Measurements from ENCODE around the gene RPA1.

The RPA1 gene

GRCh38 chr17:1872976-1873375, 43.2 kb downstream of the RPA1 start:
- Histone ChIP-seq H2BK5ac (ENCODE audit: low read length) (no peak overlapping the region), H4K8ac (ENCODE audit: low read depth, low read length) (no peak overlapping the region), H3K4ac (ENCODE audit: low read length) (no peak overlapping the region), H3K4me1 (ENCODE audit: control insufficient read depth in 2 of 2, insufficient read depth in 1 of 2, low read depth in 1 of 2, low read length in 2 of 2) (no peaks in the 10 kb centered on the region), H2BK15ac (ENCODE audit: low read length) (no peak overlapping the region), H4K91ac (ENCODE audit: low read depth, low read length, poor library complexity) (no peak overlapping the region), H3K4me2 (ENCODE audit: insufficient read depth, low read length, poor library complexity, severe bottlenecking) (no peak overlapping the region), H3K27me3 (ENCODE audit: control insufficient read depth in 3 of 3, insufficient read depth in 3 of 3, low read depth in 1 of 3, low read length in 3 of 3) (no peaks in the 10 kb centered on the region), H3K23ac (ENCODE audit: low read depth, low read length, poor library complexity) (no peak overlapping the region), H3K9ac (ENCODE audit: low read depth, low read length, poor library complexity) (no peak overlapping the region), H3K36me3 (replicated peaks in 1 of 2; ENCODE audit: control insufficient read depth in 2 of 2, insufficient read depth in 2 of 2, low read length in 2 of 2) (peaks cover 27 to 97% of the 10 kb centered on the region in 2 donors), H2BK120ac (ENCODE audit: low read depth, low read length) (no peak overlapping the region), H2AFZ (ENCODE audit: low read length) (no peak overlapping the region), H2AK5ac (ENCODE audit: low read depth, low read length) (no peak overlapping the region), H3K79me1 (ENCODE audit: low read depth, low read length) (peaks cover 2% of the 10 kb centered on the region), H3K9me3 (replicated peaks in 1 of 2; ENCODE audit: control insufficient read depth in 2 of 2, insufficient read depth in 1 of 2, low read depth in 1 of 2, low read length in 2 of 2) (no peaks in the 10 kb centered on the region), H3K14ac (ENCODE audit: low read length) (no peak overlapping the region), H3K4me3 (ENCODE audit: low read length in 2 of 2) (no peak overlapping the region), H2BK12ac (ENCODE audit: low read length) (no peak overlapping the region), H3K27ac (replicated peaks; ENCODE audit: low read length) (no peak overlapping the region), H3K18ac (ENCODE audit: low read length) (no peak overlapping the region)
- no peak for DNase-seq (ENCODE audit: low spot score)
- WGBS, 2 donors (ENCODE audit: extremely low coverage in 2 of 2, insufficient read length in 2 of 2, insufficient replicate concordance in 1 of 2), result no CpG with 5 or more reads among the region's 4 CpGs

DNA sequence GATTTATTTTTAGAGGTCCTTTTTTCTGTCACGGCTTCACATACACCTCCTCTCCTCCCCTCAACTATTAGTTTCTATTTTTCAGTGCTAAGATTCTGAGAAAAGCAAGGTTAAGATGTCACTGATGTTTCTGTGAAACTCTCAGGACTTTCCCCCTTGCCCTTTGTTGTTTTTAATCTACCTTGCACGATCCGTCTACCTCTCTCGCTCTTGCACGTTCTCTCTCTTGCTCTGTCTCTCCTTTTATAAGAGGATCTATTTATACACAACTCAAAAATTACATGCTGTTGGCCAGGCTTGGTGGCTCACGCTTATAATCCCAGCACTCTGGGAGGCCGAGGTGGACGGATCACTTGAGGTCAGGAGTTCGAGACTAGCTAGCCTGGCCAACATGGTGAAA, 43.6 kb downstream of the RPA1 start:
- Histone ChIP-seq H3K4ac (ENCODE audit: low read length) (no peak overlapping the region), H4K8ac (ENCODE audit: low read depth, low read length) (no peak overlapping the region), H3K9me3 (replicated peaks in 1 of 2; ENCODE audit: control insufficient read depth in 2 of 2, insufficient read depth in 1 of 2, low read depth in 1 of 2, low read length in 2 of 2) (no peaks in the 10 kb centered on the region), H3K4me1 (ENCODE audit: control insufficient read depth in 2 of 2, insufficient read depth in 1 of 2, low read depth in 1 of 2, low read length in 2 of 2) (no peaks in the 10 kb centered on the region), H3K14ac (ENCODE audit: low read length) (no peak overlapping the region), H2BK12ac (ENCODE audit: low read length) (no peak overlapping the region), H3K4me2 (ENCODE audit: insufficient read depth, low read length, poor library complexity, severe bottlenecking) (no peak overlapping the region), H3K36me3 (replicated peaks in 1 of 2; ENCODE audit: control insufficient read depth in 2 of 2, insufficient read depth in 2 of 2, low read length in 2 of 2) (peaks cover 29 to 97% of the 10 kb centered on the region in 2 donors), H3K18ac (ENCODE audit: low read length) (no peak overlapping the region), H2AFZ (ENCODE audit: low read length) (no peak overlapping the region), H3K27me3 (ENCODE audit: control insufficient read depth in 3 of 3, insufficient read depth in 3 of 3, low read depth in 1 of 3, low read length in 3 of 3) (no peaks in the 10 kb centered on the region), H3K4me3 (ENCODE audit: low read length in 2 of 2) (no peak overlapping the region), H3K79me1 (ENCODE audit: low read depth, low read length) (peaks cover 2% of the 10 kb centered on the region), H2BK15ac (ENCODE audit: low read length) (no peak overlapping the region), H3K27ac (replicated peaks; ENCODE audit: low read length) (no peak overlapping the region), H2BK5ac (ENCODE audit: low read length) (no peak overlapping the region), H3K9ac (ENCODE audit: low read depth, low read length, poor library complexity) (no peak overlapping the region), H3K23ac (ENCODE audit: low read depth, low read length, poor library complexity) (no peak overlapping the region), H2AK5ac (ENCODE audit: low read depth, low read length) (no peak overlapping the region), H2BK120ac (ENCODE audit: low read depth, low read length) (no peak overlapping the region), H4K91ac (ENCODE audit: low read depth, low read length, poor library complexity) (no peak overlapping the region)
- WGBS, 2 donors (ENCODE audit: extremely low coverage in 2 of 2, insufficient read length in 2 of 2, insufficient replicate concordance in 1 of 2), result no CpG with 5 or more reads among the region's 9 CpGs
- DNase-seq (ENCODE audit: low spot score), result no peak

GRCh38 chr17:1875597-1875996, 45.8 kb downstream of the RPA1 start:
- H2AK5ac ChIP-seq (ENCODE audit: low read depth, low read length), result no peak overlapping the region
- H3K4me3 ChIP-seq (ENCODE audit: low read length in 2 of 2), result no peak overlapping the region
- H3K4me2 ChIP-seq (ENCODE audit: insufficient read depth, low read length, poor library complexity, severe bottlenecking), result no peak overlapping the region
- H3K36me3 ChIP-seq (replicated peaks in 1 of 2; ENCODE audit: control insufficient read depth in 2 of 2, insufficient read depth in 2 of 2, low read length in 2 of 2), result peaks cover 37 to 99% of the 10 kb centered on the region in 2 donors
- H3K4me1 ChIP-seq (ENCODE audit: control insufficient read depth in 2 of 2, insufficient read depth in 1 of 2, low read depth in 1 of 2, low read length in 2 of 2), result peaks cover 0 to 14% of the 10 kb centered on the region in 2 donors
- WGBS, 2 donors (ENCODE audit: extremely low coverage in 2 of 2, insufficient read length in 2 of 2, insufficient replicate concordance in 1 of 2), result no CpG with 5 or more reads among the region's 4 CpGs
- H2BK120ac ChIP-seq (ENCODE audit: low read depth, low read length), result no peak overlapping the region
- H4K8ac ChIP-seq (ENCODE audit: low read depth, low read length), result no peak overlapping the region
- peaks cover 2% of the 10 kb centered on the region for H3K79me1 ChIP-seq (ENCODE audit: low read depth, low read length)
- H3K9ac ChIP-seq (ENCODE audit: low read depth, low read length, poor library complexity), result no peak overlapping the region
- H2BK12ac ChIP-seq (ENCODE audit: low read length), result no peak overlapping the region
- no peak overlapping the region for H3K23ac ChIP-seq (ENCODE audit: low read depth, low read length, poor library complexity)
- no peaks in the 10 kb centered on the region for H3K27me3 ChIP-seq (ENCODE audit: control insufficient read depth in 3 of 3, insufficient read depth in 3 of 3, low read depth in 1 of 3, low read length in 3 of 3)
- H3K18ac ChIP-seq (ENCODE audit: low read length), result no peak overlapping the region
- H2BK5ac ChIP-seq (ENCODE audit: low read length), result no peak overlapping the region
- H3K14ac ChIP-seq (ENCODE audit: low read length), result no peak overlapping the region
- H2AFZ ChIP-seq (ENCODE audit: low read length), result no peak overlapping the region
- no peak for DNase-seq (ENCODE audit: low spot score)
- no peak overlapping the region for H3K4ac ChIP-seq (ENCODE audit: low read length)
- no peak overlapping the region for H3K27ac ChIP-seq (replicated peaks; ENCODE audit: low read length)
- no peaks in the 10 kb centered on the region for H3K9me3 ChIP-seq (replicated peaks in 1 of 2; ENCODE audit: control insufficient read depth in 2 of 2, insufficient read depth in 1 of 2, low read depth in 1 of 2, low read length in 2 of 2)
- no peak overlapping the region for H2BK15ac ChIP-seq (ENCODE audit: low read length)
- no peak overlapping the region for H4K91ac ChIP-seq (ENCODE audit: low read depth, low read length, poor library complexity)

DNA sequence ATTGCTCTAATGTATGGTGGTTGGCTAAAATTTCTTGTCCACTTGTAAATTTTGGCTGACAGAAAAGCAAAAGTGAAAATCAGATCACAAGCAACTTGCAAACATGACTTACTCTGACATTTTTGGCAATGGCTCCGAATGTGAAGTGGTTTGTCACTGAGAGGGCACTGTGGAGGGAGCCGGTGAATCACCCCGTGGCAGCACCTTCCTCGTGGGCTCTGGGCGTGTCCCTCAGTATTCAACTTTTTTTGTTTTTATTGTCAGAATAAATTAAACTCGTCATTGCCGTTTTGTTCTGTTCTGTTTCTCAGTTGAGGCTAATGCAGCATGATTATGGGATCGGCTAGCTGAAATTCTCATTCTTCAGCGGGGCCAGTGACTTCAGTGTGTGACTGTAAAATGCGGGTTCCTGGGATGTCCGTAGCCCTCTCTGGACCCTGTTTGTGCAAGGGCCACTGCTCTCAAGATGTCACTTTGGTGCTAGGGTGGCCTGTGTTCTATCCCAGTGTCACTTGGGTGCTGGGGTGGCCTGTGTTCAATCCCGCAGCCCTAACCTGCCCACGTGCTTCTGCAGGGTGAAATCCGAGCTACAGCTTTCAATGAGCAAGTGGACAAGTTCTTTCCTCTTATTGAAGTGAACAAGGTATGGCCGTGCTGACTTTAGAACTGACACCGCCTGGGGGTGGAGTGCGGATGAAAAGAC, 48.8 kb downstream of the RPA1 start:
- Histone ChIP-seq H2BK12ac (ENCODE audit: low read length) (no peak overlapping the region), H2AFZ (ENCODE audit: low read length) (no peak overlapping the region), H3K36me3 (replicated peaks in 1 of 2; ENCODE audit: control insufficient read depth in 2 of 2, insufficient read depth in 2 of 2, low read length in 2 of 2) (peaks cover 35 to 98% of the 10 kb centered on the region in 2 donors), H2BK15ac (ENCODE audit: low read length) (no peak overlapping the region), H3K4me1 (ENCODE audit: control insufficient read depth in 2 of 2, insufficient read depth in 1 of 2, low read depth in 1 of 2, low read length in 2 of 2) (peaks cover 0 to 21% of the 10 kb centered on the region in 2 donors), H3K27me3 (ENCODE audit: control insufficient read depth in 3 of 3, insufficient read depth in 3 of 3, low read depth in 1 of 3, low read length in 3 of 3) (no peaks in the 10 kb centered on the region), H3K27ac (replicated peaks; ENCODE audit: low read length) (no peak overlapping the region), H2BK5ac (ENCODE audit: low read length) (no peak overlapping the region), H3K9ac (ENCODE audit: low read depth, low read length, poor library complexity) (no peak overlapping the region), H3K9me3 (replicated peaks in 1 of 2; ENCODE audit: control insufficient read depth in 2 of 2, insufficient read depth in 1 of 2, low read depth in 1 of 2, low read length in 2 of 2) (no peaks in the 10 kb centered on the region), H4K8ac (ENCODE audit: low read depth, low read length) (no peak overlapping the region), H3K18ac (ENCODE audit: low read length) (no peak overlapping the region), H3K14ac (ENCODE audit: low read length) (no peak overlapping the region), H2AK5ac (ENCODE audit: low read depth, low read length) (no peak overlapping the region), H3K23ac (ENCODE audit: low read depth, low read length, poor library complexity) (no peak overlapping the region), H3K79me1 (ENCODE audit: low read depth, low read length) (no peaks in the 10 kb centered on the region), H4K91ac (ENCODE audit: low read depth, low read length, poor library complexity) (no peak overlapping the region), H3K4ac (ENCODE audit: low read length) (no peak overlapping the region), H2BK120ac (ENCODE audit: low read depth, low read length) (no peak overlapping the region), H3K4me2 (ENCODE audit: insufficient read depth, low read length, poor library complexity, severe bottlenecking) (no peak overlapping the region), H3K4me3 (ENCODE audit: low read length in 2 of 2) (no peak overlapping the region)
- no peak for DNase-seq (ENCODE audit: low spot score)
- WGBS, 2 donors (ENCODE audit: extremely low coverage in 2 of 2, insufficient read length in 2 of 2, insufficient replicate concordance in 1 of 2), result no CpG with 5 or more reads among the region's 17 CpGs

All from neuronal stem cell (in vitro differentiated cells).